ENCODE results near the gene TYW1.

DNA sequence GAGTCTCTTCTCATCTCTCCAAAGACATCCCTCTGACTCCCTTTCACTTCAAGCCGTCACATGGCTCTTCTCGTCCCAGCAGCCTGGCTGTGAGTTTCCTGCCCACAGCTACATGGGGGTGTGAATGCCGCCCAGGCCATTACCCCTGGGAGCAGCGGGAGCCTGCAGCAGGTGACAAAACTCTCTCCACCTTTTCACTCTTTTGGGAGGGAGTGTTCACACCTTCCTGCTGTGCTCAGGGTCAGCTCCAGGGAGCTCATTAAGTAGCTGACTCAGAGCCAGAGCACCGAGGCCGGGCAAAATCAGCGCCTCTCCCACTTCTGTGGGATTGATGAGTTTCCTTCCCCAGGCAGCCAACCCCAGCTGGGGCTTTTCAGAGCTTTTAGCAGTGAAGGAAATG is 271.3 kb downstream of the TYW1 start:
- TF ChIP-seq, protein P1, sequence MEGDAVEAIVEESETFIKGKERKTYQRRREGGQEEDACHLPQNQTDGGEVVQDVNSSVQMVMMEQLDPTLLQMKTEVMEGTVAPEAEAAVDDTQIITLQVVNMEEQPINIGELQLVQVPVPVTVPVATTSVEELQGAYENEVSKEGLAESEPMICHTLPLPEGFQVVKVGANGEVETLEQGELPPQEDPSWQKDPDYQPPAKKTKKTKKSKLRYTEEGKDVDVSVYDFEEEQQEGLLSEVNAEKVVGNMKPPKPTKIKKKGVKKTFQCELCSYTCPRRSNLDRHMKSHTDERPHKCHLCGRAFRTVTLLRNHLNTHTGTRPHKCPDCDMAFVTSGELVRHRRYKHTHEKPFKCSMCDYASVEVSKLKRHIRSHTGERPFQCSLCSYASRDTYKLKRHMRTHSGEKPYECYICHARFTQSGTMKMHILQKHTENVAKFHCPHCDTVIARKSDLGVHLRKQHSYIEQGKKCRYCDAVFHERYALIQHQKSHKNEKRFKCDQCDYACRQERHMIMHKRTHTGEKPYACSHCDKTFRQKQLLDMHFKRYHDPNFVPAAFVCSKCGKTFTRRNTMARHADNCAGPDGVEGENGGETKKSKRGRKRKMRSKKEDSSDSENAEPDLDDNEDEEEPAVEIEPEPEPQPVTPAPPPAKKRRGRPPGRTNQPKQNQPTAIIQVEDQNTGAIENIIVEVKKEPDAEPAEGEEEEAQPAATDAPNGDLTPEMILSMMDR (IDR thresholded peaks at IDR 0.05), result no peak
- no peak for TF ChIP-seq POLR2A (IDR thresholded peaks at IDR 0.05)
